ENCODE data around the gene TAF10. TPM values are rescaled to one million over a fixed set of nuclear protein-coding genes. Genes with fewer than 3 reads are reported as not detected.

The TAF10 gene
- total RNA-seq, 1 experiment from 2014 or later: 187 TPM

DNA sequence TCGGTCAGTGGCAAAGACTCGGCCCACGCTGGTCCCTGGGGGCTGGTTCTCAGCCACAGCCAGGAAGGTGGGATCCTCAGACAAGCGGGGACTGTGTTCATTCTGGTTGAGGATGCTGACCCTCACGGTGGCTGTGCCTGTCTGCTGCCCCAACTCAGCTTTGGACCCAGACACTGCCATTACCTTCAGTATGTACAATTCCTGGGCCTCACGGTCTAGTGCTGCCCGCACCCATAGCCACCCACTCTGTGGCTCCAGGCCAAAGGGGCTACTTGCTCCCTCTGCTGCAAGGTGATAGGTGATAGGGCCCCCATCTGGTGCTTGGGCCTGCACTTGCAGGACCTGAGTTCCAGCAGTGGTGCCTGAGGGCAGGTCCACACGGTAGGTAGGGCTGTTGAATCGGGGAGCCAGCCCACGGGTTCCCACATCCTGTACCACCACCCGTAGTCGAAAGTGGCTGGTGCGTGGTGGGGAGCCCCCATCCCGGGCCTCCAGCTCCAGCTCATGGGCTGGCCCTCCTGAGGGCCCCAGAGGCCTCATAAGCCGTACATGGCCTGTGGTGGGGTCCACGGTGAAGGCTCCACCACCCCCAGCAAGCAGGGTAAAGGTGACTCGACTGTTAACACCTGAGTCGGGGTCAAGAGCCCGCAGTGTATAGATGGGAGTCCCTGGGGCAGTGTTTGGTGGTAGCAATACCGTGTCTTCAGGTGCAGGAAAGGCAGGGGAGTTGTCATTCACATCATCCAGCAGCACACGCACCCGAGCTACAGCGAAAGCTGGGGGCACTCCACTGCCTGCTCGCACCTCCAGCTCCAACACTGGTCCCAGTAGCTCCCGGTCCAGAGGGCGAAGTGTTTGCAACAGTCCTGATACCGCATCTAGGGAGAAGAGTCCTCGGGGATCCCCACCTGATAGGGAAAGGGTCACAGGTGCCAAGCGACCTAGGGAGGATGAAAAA is 20.4 kb upstream of the TAF10 start:
- Mint-ChIP-seq H3K27me3 (ENCODE audit: unreplicated experiment) (peaks cover 23% of the 10 kb centered on the region), H3K4me3 (ENCODE audit: low read depth, unreplicated experiment) (no peak overlapping the region), H3K27ac (ENCODE audit: unreplicated experiment) (no peak overlapping the region), H3K4me1 (ENCODE audit: low read depth, unreplicated experiment) (no peaks in the 10 kb centered on the region), H3K36me3 (ENCODE audit: insufficient read depth, unreplicated experiment) (peaks cover 5% of the 10 kb centered on the region), H3K9me3 (ENCODE audit: low read depth, unreplicated experiment) (no peaks in the 10 kb centered on the region)
- TF ChIP-seq, protein P1, sequence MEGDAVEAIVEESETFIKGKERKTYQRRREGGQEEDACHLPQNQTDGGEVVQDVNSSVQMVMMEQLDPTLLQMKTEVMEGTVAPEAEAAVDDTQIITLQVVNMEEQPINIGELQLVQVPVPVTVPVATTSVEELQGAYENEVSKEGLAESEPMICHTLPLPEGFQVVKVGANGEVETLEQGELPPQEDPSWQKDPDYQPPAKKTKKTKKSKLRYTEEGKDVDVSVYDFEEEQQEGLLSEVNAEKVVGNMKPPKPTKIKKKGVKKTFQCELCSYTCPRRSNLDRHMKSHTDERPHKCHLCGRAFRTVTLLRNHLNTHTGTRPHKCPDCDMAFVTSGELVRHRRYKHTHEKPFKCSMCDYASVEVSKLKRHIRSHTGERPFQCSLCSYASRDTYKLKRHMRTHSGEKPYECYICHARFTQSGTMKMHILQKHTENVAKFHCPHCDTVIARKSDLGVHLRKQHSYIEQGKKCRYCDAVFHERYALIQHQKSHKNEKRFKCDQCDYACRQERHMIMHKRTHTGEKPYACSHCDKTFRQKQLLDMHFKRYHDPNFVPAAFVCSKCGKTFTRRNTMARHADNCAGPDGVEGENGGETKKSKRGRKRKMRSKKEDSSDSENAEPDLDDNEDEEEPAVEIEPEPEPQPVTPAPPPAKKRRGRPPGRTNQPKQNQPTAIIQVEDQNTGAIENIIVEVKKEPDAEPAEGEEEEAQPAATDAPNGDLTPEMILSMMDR (IDR thresholded peaks at IDR 0.05; ENCODE audit: unreplicated experiment): no peak
- no peak for DNase-seq
- CTCF ChIA-PET: no interaction called here
- intact Hi-C loops (cut with micrococcal nuclease; ENCODE audit: unreplicated experiment): no loop called here
- no TSS peak for BruUV-seq (replicated peaks)

DNA sequence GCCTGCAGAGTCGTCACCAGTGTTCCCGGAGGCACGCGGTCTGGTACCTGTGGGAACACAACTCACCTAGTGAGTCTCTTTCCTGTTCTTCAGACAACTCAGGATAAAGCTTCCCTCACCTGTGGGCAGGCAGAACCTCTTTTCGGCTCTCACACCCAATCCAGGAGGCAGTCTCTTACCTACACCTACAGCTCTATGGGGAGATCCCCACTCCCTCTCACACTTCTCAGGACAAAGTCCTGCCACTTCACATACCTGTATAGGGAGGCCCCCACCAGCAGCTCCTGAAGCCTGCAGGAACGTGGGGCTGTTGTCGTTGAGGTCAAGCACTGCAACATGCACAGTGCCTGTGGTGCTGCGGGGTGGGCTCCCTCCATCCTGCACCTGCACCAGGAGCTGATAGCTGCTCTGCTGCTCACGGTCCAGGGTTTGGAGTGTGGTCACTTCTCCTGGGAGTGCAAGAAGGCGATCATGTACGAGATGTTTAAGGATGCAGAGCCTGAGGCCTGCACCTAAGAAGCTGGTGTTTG is 19.4 kb upstream of the TAF10 start:
- no peaks in the 10 kb centered on the region for H3K4me1 Mint-ChIP-seq (ENCODE audit: low read depth, unreplicated experiment)
- peaks cover 5% of the 10 kb centered on the region for H3K36me3 Mint-ChIP-seq (ENCODE audit: insufficient read depth, unreplicated experiment)
- intact Hi-C loops (cut with micrococcal nuclease; ENCODE audit: unreplicated experiment): no loop called here
- CTCF ChIA-PET: no interaction called here
- peaks cover 32% of the 10 kb centered on the region for H3K27me3 Mint-ChIP-seq (ENCODE audit: unreplicated experiment)
- DNase-seq: no peak
- no peaks in the 10 kb centered on the region for H3K9me3 Mint-ChIP-seq (ENCODE audit: low read depth, unreplicated experiment)
- TF ChIP-seq, protein P1 (IDR thresholded peaks at IDR 0.05; ENCODE audit: unreplicated experiment): no peak
- no peak overlapping the region for H3K4me3 Mint-ChIP-seq (ENCODE audit: low read depth, unreplicated experiment)
- no peak overlapping the region for H3K27ac Mint-ChIP-seq (ENCODE audit: unreplicated experiment)
- BruUV-seq (replicated peaks): no TSS peak

DNA sequence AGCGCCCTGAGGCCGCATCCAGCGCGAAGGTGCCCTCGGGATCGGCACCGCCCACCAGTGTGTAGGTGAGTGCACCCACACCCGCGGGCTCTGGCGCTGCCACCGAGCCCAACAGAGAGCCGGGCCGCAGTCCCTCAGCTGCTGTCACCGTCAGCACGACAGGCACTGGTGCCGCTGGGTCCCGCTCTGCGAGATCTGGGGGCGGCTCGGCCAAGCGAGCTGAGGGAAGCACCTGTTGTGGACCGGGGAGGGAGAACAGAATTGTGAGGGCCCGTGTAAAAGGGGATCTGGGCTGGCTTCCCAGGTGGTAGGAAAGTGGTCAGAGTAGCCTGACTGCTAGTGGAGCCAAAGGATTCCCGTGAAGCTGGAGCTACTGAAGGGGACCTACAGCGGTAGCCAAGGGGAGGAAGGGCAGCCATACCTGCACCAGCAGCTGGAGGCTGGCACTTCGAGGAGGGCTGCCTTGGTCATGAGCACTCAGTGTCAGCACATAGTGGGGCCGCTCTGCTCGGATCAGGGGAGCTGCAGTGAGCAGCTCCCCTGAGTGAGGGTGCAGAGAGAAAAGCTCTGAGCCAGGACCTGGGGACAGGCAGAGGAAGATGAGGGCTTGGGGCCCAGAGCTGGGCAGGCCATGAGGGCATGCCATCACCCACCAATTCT is 18.7 kb upstream of the TAF10 start:
- H3K36me3 Mint-ChIP-seq (ENCODE audit: insufficient read depth, unreplicated experiment): peaks cover 5% of the 10 kb centered on the region
- no TSS peak for BruUV-seq (replicated peaks)
- peaks cover 39% of the 10 kb centered on the region for H3K27me3 Mint-ChIP-seq (ENCODE audit: unreplicated experiment)
- intact Hi-C loops (cut with micrococcal nuclease; ENCODE audit: unreplicated experiment): no loop called here
- no peaks in the 10 kb centered on the region for H3K9me3 Mint-ChIP-seq (ENCODE audit: low read depth, unreplicated experiment)
- no peaks in the 10 kb centered on the region for H3K4me1 Mint-ChIP-seq (ENCODE audit: low read depth, unreplicated experiment)
- H3K4me3 Mint-ChIP-seq (ENCODE audit: low read depth, unreplicated experiment): no peak overlapping the region
- CTCF ChIA-PET: no interaction called here
- DNase-seq: no peak
- H3K27ac Mint-ChIP-seq (ENCODE audit: unreplicated experiment): no peak overlapping the region
- TF ChIP-seq, protein P1 (IDR thresholded peaks at IDR 0.05; ENCODE audit: unreplicated experiment): no peak

DNA sequence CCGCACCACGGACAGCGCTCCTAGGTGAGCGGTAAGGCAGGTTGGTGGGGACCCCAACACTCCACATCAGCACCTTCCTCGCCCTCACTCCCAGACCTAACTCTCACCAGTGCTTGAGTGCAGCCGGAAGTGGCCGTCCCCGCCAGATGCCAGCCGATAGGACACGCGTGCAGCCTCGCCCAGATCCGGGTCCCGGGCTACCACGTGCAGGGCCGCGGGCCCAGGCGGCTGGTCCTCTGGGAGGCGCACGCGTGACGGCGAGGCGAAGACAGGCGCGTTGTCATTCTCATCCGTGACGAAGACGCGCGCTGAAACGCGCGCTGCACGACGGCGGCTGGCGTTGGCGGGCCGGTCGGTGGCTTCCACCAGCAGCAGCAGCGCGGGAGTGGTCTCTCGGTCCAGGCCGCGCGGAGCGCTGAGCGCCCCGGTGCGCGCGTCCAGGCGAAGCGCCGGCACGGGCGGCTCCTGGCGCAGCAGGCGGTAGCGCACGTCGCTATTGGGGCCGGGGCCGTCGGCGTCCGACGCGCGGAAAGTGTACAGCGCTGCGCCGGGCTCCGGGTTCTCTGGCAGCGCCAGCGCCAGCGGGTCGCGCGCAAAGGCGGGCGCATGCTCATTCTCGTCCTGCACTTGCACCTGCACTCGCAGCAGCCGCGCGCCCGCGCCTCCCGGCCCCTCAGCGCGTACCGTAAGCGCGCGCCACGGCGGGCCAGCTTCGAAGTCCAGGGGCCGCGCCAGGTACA is 18.0 kb upstream of the TAF10 start:
- CTCF ChIA-PET: no interaction called here
- Mint-ChIP-seq H3K9me3 (ENCODE audit: low read depth, unreplicated experiment) (no peaks in the 10 kb centered on the region), H3K4me3 (ENCODE audit: low read depth, unreplicated experiment) (no peak overlapping the region), H3K4me1 (ENCODE audit: low read depth, unreplicated experiment) (no peaks in the 10 kb centered on the region), H3K27me3 (ENCODE audit: unreplicated experiment) (peaks cover 39% of the 10 kb centered on the region), H3K27ac (ENCODE audit: unreplicated experiment) (no peak overlapping the region), H3K36me3 (ENCODE audit: insufficient read depth, unreplicated experiment) (peaks cover 5% of the 10 kb centered on the region)
- TF ChIP-seq, protein P1 (IDR thresholded peaks at IDR 0.05; ENCODE audit: unreplicated experiment): no peak
- BruUV-seq (replicated peaks): no TSS peak
- DNase-seq: no peak
- intact Hi-C loops (cut with micrococcal nuclease; ENCODE audit: unreplicated experiment): no loop called here

Data from Calu3 (cell line).